GM21529 (cell line): Measurements from ENCODE around the gene ZNF524.
"Not testable (repeated sequence)": the region's sequence is repeated elsewhere in the genome, so short reads cannot be mapped to it uniquely, and the experiment has no call there.

ENCODE experiments used
- ATAC-seq: cut with Tn5 transposase; IDR thresholded peaks from one replicate; pipeline ENCODE4 v1.9.1; 2021; ENCODE audit not compliant: unreplicated experiment

The ZNF524 gene

GRCh38 chr19:55599842-55600661 lies at the start of gene ZNF524:
ZNF524 (plus strand) TSS chr19:55600288; CDS start chr19:55602113, 1,825 bp downstream.
- ATAC-seq, result peak; percentile 37

- no peak for ATAC-seq
Measured at GRCh38 chr19:55550321-55550650, 49.8 kb upstream of the ZNF524 start.

- no peak for ATAC-seq
Measured at GRCh38 chr19:55552206-55552605, 47.9 kb upstream of the ZNF524 start.

GRCh38 chr19:55552620-55553019 lies 47.5 kb upstream of the ZNF524 start:
- no peak for ATAC-seq

DNA sequence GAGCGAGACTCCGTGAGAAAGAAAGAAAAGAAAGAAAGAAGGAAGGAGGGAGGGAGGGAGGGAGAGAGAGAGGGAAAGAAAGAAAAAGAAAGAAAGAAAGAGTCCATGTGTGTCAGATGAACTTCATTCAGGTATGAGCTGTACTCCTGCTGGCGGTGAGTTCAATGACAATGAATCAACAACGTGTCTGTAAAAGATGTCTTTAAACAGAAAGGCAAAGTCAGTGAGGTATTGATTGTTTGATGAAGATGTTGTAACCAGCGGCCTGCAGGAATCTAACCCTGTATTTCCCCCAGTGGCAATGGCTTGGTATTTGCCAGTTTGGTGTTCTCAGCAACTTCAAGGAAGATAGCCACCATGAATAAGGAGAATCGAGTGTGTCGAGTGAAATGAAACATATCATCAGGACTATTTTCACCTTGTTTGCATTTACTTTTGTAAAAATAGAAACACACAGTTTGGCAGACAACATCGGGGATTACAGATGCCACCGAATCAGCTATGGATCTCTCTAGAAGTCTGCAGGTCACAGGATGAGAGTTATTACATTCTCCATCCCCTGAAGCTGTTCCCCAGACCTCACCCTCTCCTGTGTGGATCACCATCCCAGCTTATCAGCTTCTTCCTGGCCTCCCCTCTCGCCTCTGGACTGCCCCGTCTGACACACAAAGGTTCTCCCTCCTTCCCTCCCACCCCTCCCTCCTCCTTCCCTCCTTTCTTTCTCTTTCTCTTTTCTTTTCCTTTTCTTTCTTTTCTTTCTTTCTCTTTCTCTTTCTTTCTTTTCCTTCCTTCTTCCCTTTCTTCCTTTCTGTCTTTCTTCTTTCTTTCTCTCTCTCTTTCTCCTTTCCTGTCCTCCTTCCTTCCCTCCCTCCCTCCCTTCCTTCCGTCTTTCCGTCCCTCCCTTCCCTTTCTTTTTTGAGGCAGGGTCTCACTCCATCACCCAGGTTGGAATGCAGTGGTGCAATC lies 46.6 kb upstream of the ZNF524 start:
- ATAC-seq, result no peak

DNA sequence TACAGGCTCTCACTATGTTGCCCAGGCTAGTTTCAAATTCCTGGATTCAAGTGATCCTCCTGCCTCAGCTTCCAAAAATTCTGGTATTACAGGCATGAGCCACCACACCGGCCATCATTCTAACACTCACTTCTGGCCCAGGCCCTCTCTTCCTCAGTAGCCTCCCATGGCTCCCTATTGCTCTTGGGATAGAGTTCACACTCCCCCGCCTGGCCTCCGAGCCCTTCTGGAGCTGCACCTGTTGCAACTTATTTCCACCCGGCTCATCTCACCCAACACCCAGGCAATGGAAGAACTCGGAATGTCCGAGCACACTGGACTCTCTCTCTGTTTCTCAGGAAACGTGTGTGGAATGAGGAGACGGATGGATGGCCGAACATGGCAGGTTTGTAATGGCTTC lies 45.8 kb upstream of the ZNF524 start:
- ATAC-seq, result no peak

DNA sequence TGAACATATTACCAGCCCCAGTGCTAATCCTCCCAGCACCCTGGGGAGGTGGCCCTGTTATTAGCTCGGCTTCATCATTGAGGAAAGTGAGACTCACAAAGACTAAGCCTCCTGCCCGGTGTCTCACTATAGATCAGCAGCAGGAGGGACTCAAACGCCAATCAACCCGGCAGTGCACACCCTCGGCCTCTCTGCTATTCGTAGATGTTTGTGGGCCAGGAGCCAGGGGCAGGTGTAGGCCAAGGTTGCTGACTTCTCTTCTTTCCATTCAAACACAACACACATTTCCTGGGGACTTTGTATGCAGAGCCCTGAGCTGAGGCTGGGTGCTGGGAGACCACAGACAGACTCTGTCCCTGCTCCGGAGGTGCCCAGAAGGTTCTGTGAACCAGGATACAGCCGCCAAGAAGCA lies 45.3 kb upstream of the ZNF524 start:
- ATAC-seq, result no peak

GRCh38 chr19:55559684-55560083 lies 40.4 kb upstream of the ZNF524 start:
- ATAC-seq, result no peak

GRCh38 chr19:55563261-55563690 lies 36.8 kb upstream of the ZNF524 start:
- no peak for ATAC-seq

GRCh38 chr19:55566823-55567222 lies 33.3 kb upstream of the ZNF524 start:
- no peak for ATAC-seq

GRCh38 chr19:55567708-55568328 lies 32.3 kb upstream of the ZNF524 start:
- no peak for ATAC-seq

DNA sequence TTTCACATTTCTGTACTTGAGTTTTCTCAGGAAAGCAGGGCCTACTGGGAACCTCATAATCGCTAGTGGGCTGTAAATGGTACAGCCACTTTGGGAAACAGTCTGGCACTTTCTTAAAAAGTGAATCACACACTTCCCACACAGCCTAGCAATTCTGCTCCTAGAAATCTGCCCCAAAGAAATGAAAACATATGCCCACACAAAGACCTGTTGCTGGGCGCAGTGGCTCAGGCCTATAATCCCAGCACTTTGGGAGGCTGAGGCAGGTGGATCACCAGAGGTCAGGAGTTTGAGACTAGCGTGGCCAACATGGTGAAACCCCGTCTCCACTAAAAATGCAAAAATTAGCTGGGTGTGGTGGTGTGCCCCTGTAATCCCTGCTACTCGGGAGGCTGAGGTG lies 30.6 kb upstream of the ZNF524 start:
- ATAC-seq, result not testable (repeated sequence)

- ATAC-seq, result not testable (repeated sequence)
Measured at GRCh38 chr19:55573929-55574328, 26.2 kb upstream of the ZNF524 start.

DNA sequence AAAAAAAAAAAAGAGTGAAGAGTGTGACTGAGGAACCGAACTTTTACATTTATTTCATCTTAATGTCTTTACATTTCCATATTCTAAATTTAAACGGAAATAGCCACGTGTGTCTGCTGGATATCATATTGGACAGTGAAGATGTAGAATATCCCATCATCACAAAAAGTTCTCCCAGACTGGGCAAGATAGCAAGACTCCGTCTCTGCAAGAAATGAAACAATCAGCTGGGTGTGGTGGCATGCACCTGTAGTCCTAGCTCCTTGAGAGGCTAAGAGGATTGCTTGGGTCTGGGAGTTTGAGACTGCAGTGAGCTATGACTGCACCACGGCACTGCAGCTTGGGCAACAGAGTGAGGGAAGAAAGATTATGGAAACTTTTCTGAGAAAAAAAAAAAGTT lies 23.3 kb upstream of the ZNF524 start:
- no peak for ATAC-seq

DNA sequence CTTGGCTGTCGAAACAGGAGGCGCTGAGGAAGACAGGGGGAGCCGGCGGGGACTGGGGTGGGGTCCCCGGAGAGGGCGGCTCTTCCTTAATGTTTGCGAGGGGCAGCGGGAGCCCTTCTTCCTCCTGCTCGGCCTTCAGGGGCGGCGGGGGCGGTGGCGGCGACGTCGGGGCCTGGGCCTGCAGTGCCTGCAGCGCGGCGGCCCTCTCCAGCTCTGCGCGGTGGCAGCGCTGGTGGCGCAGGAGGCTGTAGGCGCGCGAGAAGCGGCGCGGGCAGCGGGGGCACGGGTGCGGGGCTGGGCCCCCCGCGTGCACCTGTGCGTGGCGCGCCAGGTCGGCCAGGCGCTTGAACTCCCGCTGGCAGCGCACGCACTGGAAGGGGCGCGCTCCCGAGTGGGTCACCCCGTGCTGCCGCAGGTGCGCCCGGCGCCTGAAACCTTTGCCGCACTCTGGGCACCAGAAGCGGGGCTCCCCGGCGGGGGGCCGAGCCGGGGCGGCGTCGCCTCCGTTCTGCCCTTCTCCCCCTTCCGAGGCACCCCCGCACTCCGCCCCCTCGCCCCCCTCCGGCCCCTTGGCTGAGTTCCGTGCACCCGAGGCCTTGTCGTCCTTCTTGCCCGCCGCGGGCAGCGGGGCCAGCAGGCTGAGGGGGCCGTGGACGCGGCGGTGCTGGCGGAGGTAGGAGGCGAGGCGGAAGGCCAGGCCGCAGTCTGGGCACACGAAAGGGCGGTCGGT lies 21.9 kb upstream of the ZNF524 start:
- no peak for ATAC-seq

DNA sequence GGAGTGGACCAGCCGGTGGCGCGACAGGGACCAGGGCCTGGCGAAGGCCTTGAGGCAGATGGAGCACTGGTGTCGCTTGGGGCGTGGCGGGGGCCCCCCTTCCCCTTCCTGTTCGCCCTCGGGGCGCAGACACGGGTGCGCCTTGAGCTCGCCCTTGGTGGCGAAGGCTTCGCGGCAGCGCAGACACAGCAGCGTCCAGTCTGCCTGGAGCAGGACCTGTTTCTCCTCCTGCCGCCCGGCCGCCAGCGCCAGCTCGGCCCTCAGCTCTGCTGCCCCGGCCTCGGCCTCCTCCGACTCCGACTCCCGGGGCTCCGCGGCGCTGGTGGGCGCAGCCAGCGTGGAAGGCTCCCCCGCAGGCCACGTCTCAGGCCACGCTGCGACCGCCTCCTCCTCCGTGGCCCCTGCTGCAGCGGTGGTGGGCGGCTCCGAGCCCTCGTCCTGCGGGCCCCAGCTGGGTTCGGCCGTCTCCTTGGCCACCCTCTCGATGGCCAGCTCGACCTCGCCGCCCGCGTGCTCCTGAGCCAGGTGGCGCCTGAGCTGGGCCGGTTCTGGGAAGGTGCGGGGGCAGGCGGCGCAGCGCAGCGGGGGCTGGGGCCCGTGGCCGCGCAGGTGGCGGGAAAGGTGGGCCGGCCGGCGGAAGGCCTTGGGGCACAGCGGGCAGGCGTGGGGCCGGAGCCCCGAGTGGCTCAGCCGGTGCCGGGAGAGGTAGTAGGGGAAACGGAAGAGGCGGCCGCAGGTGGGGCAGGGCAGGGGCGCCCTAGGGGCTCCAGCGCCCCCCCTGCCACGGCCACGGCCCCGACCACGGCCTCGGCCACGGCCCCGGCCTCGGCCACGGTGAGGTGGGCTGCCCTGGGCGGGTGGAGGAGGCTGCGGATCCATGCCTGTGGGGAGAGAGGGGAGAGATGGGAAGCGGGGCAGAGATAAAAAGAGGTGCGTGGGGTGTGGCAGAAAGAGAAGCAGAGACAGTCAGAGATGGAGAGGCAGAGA lies 21.0 kb upstream of the ZNF524 start:
- ATAC-seq, result no peak

- ATAC-seq, result peak; percentile 23
Measured at GRCh38 chr19:55579766-55580621, 20.1 kb upstream of the ZNF524 start.

- ATAC-seq, result peak; percentile 43
Measured at GRCh38 chr19:55580628-55581144, 19.4 kb upstream of the ZNF524 start, which contains the start of gene ZNF579. ZNF579 (minus strand) TSS chr19:55580848; CDS start chr19:55579639, 1,209 bp downstream.
